ENCODE results near the gene TRAPPC2B. TPM values are rescaled to one million over a fixed set of nuclear protein-coding genes. Genes with fewer than 3 reads are reported as not detected.
"Not testable (repeated sequence)": the region's sequence is repeated elsewhere in the genome, so short reads cannot be mapped to it uniquely, and the experiment has no call there.

The TRAPPC2B gene
- total and polyA plus RNA-seq, 8 donors: 4.1 to 42.0 (median 21.9) TPM; not detected in 1

- TF ChIP-seq EP300 (IDR thresholded peaks at IDR 0.05) (no peak), CTCF (IDR thresholded peaks at IDR 0.05) (no peak), POLR2AphosphoS5 (IDR thresholded peaks at IDR 0.05) (no peak), POLR2A (IDR thresholded peaks at IDR 0.05) (no peak)
- peak overlapping the region; percentile 82 to 86 (median 83) for H3K4me3 ChIP-seq
- 0 to 6% (median 1%) methylated on average over 3 to 16 of the region's 18 CpGs for WGBS, 5 donors
- peaks cover 4 to 20% (median 14%) of the 10 kb centered on the region in 4 donors for H3K4me1 ChIP-seq
- peak in 1 of 2 donors; percentile 57 for DNase-seq
- intact Hi-C loops (cut with DNase I; ENCODE audit: low total_unique reads): no loop called here
- H3K27ac ChIP-seq: peak overlapping the region; percentile 92 to 98 (median 96)
- H3K36me3 ChIP-seq: peaks cover 0 to 36% (median 12%) of the 10 kb centered on the region in 4 donors
- peaks cover 8 to 67% (median 48%) of the 10 kb centered on the region in 4 donors for H3K9me3 ChIP-seq
- no peaks in the 10 kb centered on the region for H3K27me3 ChIP-seq
These were observed 384 bp downstream of the TRAPPC2B start for GRCh38 chr19:57363688-57364181.

- H3K4me1 ChIP-seq: peaks cover 4 to 20% (median 14%) of the 10 kb centered on the region in 4 donors
- H3K9me3 ChIP-seq: peaks cover 8 to 40% (median 25%) of the 10 kb centered on the region in 4 donors
- H3K27me3 ChIP-seq: no peaks in the 10 kb centered on the region
- peaks cover 4 to 27% (median 18%) of the 10 kb centered on the region in 4 donors for H3K36me3 ChIP-seq
- H3K27ac ChIP-seq: no peak overlapping the region
- no peak for DNase-seq
- no peak for TF ChIP-seq CTCF (IDR thresholded peaks at IDR 0.05)
- no peak for TF ChIP-seq EP300 (IDR thresholded peaks at IDR 0.05)
- TF ChIP-seq POLR2AphosphoS5 (IDR thresholded peaks at IDR 0.05): no peak
- no peak for TF ChIP-seq POLR2A (IDR thresholded peaks at IDR 0.05)
- H3K4me3 ChIP-seq: no peak overlapping the region
- intact Hi-C loops (cut with DNase I; ENCODE audit: low total_unique reads): no loop called here
- 90 to 98% (median 97%) methylated on average over 2 of the region's 2 CpGs for WGBS, 5 donors
These were observed 3.4 kb downstream of the TRAPPC2B start for GRCh38 chr19:57366776-57367175.

GRCh38 chr19:57374179-57374578, 10.8 kb downstream of the TRAPPC2B start:
- peaks cover 40 to 84% (median 75%) of the 10 kb centered on the region in 4 donors for H3K36me3 ChIP-seq
- TF ChIP-seq CTCF (IDR thresholded peaks at IDR 0.05): no peak
- no peak for TF ChIP-seq POLR2AphosphoS5 (IDR thresholded peaks at IDR 0.05)
- no peak for TF ChIP-seq EP300 (IDR thresholded peaks at IDR 0.05)
- TF ChIP-seq POLR2A (IDR thresholded peaks at IDR 0.05): no peak
- 94 to 98% (median 95%) methylated on average over 4 to 6 of the region's 6 CpGs for WGBS, 5 donors

GRCh38 chr19:57374647-57375046, 11.3 kb downstream of the TRAPPC2B start:
- H3K9me3 ChIP-seq: peaks cover 22 to 88% (median 66%) of the 10 kb centered on the region in 4 donors
- H3K4me1 ChIP-seq; H3K27me3 ChIP-seq; H3K4me3 ChIP-seq; DNase-seq; intact Hi-C loops (cut with DNase I; ENCODE audit: low total_unique reads); H3K27ac ChIP-seq: not testable (repeated sequence)
- WGBS, 5 donors: 94 to 97% (median 95%) methylated on average over 2 of the region's 2 CpGs
- peaks cover 40 to 84% (median 75%) of the 10 kb centered on the region in 4 donors for H3K36me3 ChIP-seq

More at GRCh38 chr19:57374179-57374578, 10.8 kb downstream of the TRAPPC2B start:
- Histone ChIP-seq H3K4me3 (no peak overlapping the region), H3K9me3 (peaks cover 22 to 84% (median 62%) of the 10 kb centered on the region in 4 donors), H3K4me1 (no peaks in the 10 kb centered on the region), H3K27me3 (no peaks in the 10 kb centered on the region), H3K27ac (no peak overlapping the region)
- intact Hi-C loops (cut with DNase I; ENCODE audit: low total_unique reads): no loop called here
- no peak for DNase-seq

- Histone ChIP-seq H3K27ac (no peak overlapping the region), H3K4me1 (no peaks in the 10 kb centered on the region), H3K4me3 (no peak overlapping the region), H3K36me3 (peaks cover 40 to 79% (median 71%) of the 10 kb centered on the region in 4 donors), H3K27me3 (no peaks in the 10 kb centered on the region), H3K9me3 (peaks cover 22 to 100% (median 76%) of the 10 kb centered on the region in 4 donors)
- WGBS, 5 donors: 93 to 96% (median 94%) methylated on average over 6 of the region's 6 CpGs
- DNase-seq: no peak
- no peak for TF ChIP-seq POLR2A (IDR thresholded peaks at IDR 0.05)
- intact Hi-C loops (cut with DNase I; ENCODE audit: low total_unique reads): no loop called here
These were observed 12.8 kb downstream of the TRAPPC2B start for GRCh38 chr19:57376151-57376550.
